Activated CD8-positive, alpha-beta T cell treated with anti-CD3 and anti-CD28 coated beads for 36 hours (primary cell): ENCODE results near the gene PAM16. TPM values are rescaled to one million over a fixed set of nuclear protein-coding genes. Genes with fewer than 3 reads are reported as not detected.

Source experiments
- ATAC-seq: fragments of 200-7000 bp; cut with Tn5 transposase; one replicate; pipeline ENCODE4 v1.10.0; 2021; ENCODE audit warnings: mild to moderate bottlenecking, moderate library complexity
- CTCF ChIA-PET: fragments of 350-600 bp; sonication (Branson Sonifier 250); formaldehyde crosslinking; loops from one replicate; lab custom pipeline; 2021; ENCODE audit warnings: antibody characterized with exemption; lab: Charles Lee
- POLR2A ChIA-PET: fragments of 350-600 bp; sonication (Branson Sonifier 250); formaldehyde crosslinking; loops from one replicate; lab custom pipeline; 2021; ENCODE audit warnings: antibody characterized with exemption; lab: Charles Lee
- DNase-seq: peaks from one replicate; pipeline ENCODE4 v3.0.0-alpha.2; 2020
- H3K27ac Mint-ChIP-seq: one replicate; pipeline ENCODE4 v1.8.0; 2021; ENCODE audit warnings: mild to moderate bottlenecking, mixed read lengths
- H3K27me3 Mint-ChIP-seq: one replicate; pipeline ENCODE4 v1.8.0; 2021; ENCODE audit warnings: mixed read lengths
- H3K36me3 Mint-ChIP-seq: one replicate; pipeline ENCODE4 v1.8.0; 2021; ENCODE audit warnings: low read depth, mixed read lengths
- H3K4me1 Mint-ChIP-seq: one replicate; pipeline ENCODE4 v1.8.0; 2021; ENCODE audit warnings: low read depth, mixed read lengths
- H3K4me3 Mint-ChIP-seq: one replicate; pipeline ENCODE4 v1.8.0; 2021; ENCODE audit warnings: mild to moderate bottlenecking, moderate library complexity, mixed read lengths
- H3K9me3 Mint-ChIP-seq: one replicate; pipeline ENCODE4 v1.8.0; 2021; ENCODE audit warnings: mixed read lengths
- CTCF ChIP-seq: fragments of 200-600 bp; IDR thresholded peaks from one replicate; pipeline ENCODE4 v1.8.0; 2022; ENCODE audit warnings: antibody characterized with exemption, mild to moderate bottlenecking
- intact Hi-C: fragments of 100-400 bp; cut with micrococcal nuclease; formaldehyde crosslinking; loops from one replicate; pipeline ENCODE4 v1.10.0; 2022
- total RNA-seq, 2 experiments: library from RNA; stranded (reverse); gene quantifications; one replicate each; pipeline ENCODE4 v1.2.3, GENCODE V29; 2021

Gene PAM16
- total RNA-seq, 2 experiments from 2014 or later: 65.9 to 70.1 TPM

GRCh38 chr16:4298761-4299522 lies 52.2 kb downstream of the PAM16 start:
- no peak for TF ChIP-seq CTCF
- ATAC-seq (no peak), DNase-seq (no peak)
- intact Hi-C loops: no loop called here
- Mint-ChIP-seq H3K27me3 (no peaks in the 10 kb centered on the region), H3K27ac (no peak overlapping the region), H3K36me3 (peaks cover 7% of the 10 kb centered on the region), H3K9me3 (no peaks in the 10 kb centered on the region), H3K4me3 (no peak overlapping the region), H3K4me1 (no peaks in the 10 kb centered on the region)
- ChIA-PET POLR2A (no interaction called here), CTCF (interaction anchor here (1.2 to 2.3 kb wide), 8 partner anchors 9 to 105 kb away, joined by 3 to 11 read pairs (median 4); no protein-coding TSS in a partner anchor)

- ATAC-seq: no peak
- Mint-ChIP-seq H3K36me3 (peaks cover 5% of the 10 kb centered on the region), H3K4me3 (no peak overlapping the region), H3K4me1 (no peaks in the 10 kb centered on the region), H3K9me3 (no peaks in the 10 kb centered on the region), H3K27me3 (peaks cover 7% of the 10 kb centered on the region), H3K27ac (no peak overlapping the region)
- ChIA-PET CTCF (interaction anchor here (1.3 to 2.3 kb wide), 7 partner anchors 8 to 43 kb away, joined by 3 to 7 read pairs (median 4); no protein-coding TSS in a partner anchor), POLR2A (interaction anchor here (1.0 to 1.6 kb wide), 3 partner anchors 9 to 25 kb away, joined by 3 to 6 read pairs (median 4); partner anchors contain the start of gene TFAP4)
- TF ChIP-seq CTCF: no peak
- intact Hi-C loops: no loop called here
- no peak for DNase-seq
These were observed 53.6 kb downstream of the PAM16 start for GRCh38 chr16:4297480-4297879.

GRCh38 chr16:4295581-4295980 lies 55.5 kb downstream of the PAM16 start:
- H3K27me3 Mint-ChIP-seq: peaks cover 7% of the 10 kb centered on the region
- DNase-seq: no peak
- no peaks in the 10 kb centered on the region for H3K9me3 Mint-ChIP-seq
- no peak for ATAC-seq
- H3K27ac Mint-ChIP-seq: no peak overlapping the region
- CTCF ChIA-PET: interaction anchor here (1.1 kb wide), 1 partner anchor 34 kb away, joined by 3 read pairs; no protein-coding TSS in a partner anchor
- no peak for TF ChIP-seq CTCF
- no peak overlapping the region for H3K4me3 Mint-ChIP-seq
- POLR2A ChIA-PET: no interaction called here
- intact Hi-C loops: no loop called here
- peaks cover 2% of the 10 kb centered on the region for H3K36me3 Mint-ChIP-seq
- H3K4me1 Mint-ChIP-seq: no peaks in the 10 kb centered on the region

- TF ChIP-seq CTCF: no peak
- H3K4me1 Mint-ChIP-seq: no peaks in the 10 kb centered on the region
- no peak overlapping the region for H3K4me3 Mint-ChIP-seq
- ChIA-PET CTCF (interaction anchor here (0.8 kb wide), 1 partner anchor 109 kb away, joined by 3 read pairs; no protein-coding TSS in a partner anchor), POLR2A (interaction anchor here (0.5 kb wide), 1 partner anchor 17 kb away, joined by 4 read pairs; no protein-coding TSS in a partner anchor)
- intact Hi-C loops: no loop called here
- H3K27me3 Mint-ChIP-seq: peaks cover 7% of the 10 kb centered on the region
- H3K27ac Mint-ChIP-seq: no peak overlapping the region
- ATAC-seq (no peak), DNase-seq (no peak)
- H3K9me3 Mint-ChIP-seq: no peaks in the 10 kb centered on the region
- no peaks in the 10 kb centered on the region for H3K36me3 Mint-ChIP-seq
These were observed 57.2 kb downstream of the PAM16 start for GRCh38 chr16:4293822-4294457.
